ENCODE measurements around the gene ZYX.
"Not testable (repeated sequence)": the region's sequence is repeated elsewhere in the genome, so short reads cannot be mapped to it uniquely, and the experiment has no call there.

Gene ZYX

GRCh38 chr7:143416565-143417149, 35.5 kb downstream of the ZYX start:
- H3K4me3 ChIP-seq (ENCODE audit: low read depth, low read length), result no peak overlapping the region
- DNase-seq (ENCODE audit: low read depth), result peak; percentile 69
- TF ChIP-seq CTCF (conservative IDR thresholded peaks at IDR 0.05; ENCODE audit: low read depth, low read length), result peak; percentile 75

GRCh38 chr7:143417734-143418383, 36.7 kb downstream of the ZYX start:
- no peak for TF ChIP-seq CTCF (conservative IDR thresholded peaks at IDR 0.05; ENCODE audit: low read depth, low read length)
- DNase-seq (ENCODE audit: low read depth), result no peak
- no peak overlapping the region for H3K4me3 ChIP-seq (ENCODE audit: low read depth, low read length)

GRCh38 chr7:143418681-143419458, 37.7 kb downstream of the ZYX start:
- H3K4me3 ChIP-seq (ENCODE audit: low read depth, low read length), result no peak overlapping the region
- no peak for TF ChIP-seq CTCF (conservative IDR thresholded peaks at IDR 0.05; ENCODE audit: low read depth, low read length)
- DNase-seq (ENCODE audit: low read depth), result no peak

DNA sequence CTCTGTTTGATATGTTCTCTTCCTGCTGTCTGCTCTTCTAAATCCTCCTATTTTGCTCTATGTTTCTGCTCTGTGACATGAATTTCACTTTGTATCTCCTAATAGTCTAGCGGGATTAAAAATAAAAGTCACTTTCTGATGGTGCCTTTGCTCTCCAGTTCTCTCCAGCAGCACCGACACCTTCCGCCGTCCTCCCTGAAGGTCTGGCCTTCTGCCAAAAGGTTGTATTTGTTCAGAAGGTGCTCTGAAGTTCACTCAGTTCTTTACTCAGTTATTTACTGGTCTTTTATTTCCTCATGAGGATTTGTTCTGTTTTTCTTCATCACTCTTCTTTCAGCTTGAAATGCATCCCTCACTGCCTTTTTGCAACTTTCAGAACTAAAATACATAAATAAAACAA, 38.7 kb downstream of the ZYX start:
- peak; percentile 20 for DNase-seq (ENCODE audit: low read depth)
- TF ChIP-seq CTCF (conservative IDR thresholded peaks at IDR 0.05; ENCODE audit: low read depth, low read length), result no peak
- H3K4me3 ChIP-seq (ENCODE audit: low read depth, low read length), result no peak overlapping the region

DNA sequence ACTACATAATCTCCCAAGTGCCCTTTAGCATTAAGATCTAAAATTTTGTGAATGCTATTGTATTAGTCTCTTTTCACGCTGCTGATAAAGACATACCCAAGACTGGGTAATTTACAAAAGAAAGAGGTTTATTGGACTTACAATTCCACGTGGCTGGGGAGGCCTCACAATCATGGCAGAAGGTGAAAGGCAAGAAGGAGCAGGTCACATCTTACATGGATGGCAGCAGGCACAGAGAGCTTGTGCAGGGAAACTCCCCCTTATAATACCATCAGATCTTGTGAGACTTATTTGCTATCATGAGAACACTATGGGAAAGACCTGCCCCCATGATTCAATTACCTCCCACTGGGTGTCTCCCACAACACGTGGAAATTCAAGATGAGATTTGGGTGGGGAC, 39.5 kb downstream of the ZYX start:
- not testable (repeated sequence) for DNase-seq (ENCODE audit: low read depth)

DNA sequence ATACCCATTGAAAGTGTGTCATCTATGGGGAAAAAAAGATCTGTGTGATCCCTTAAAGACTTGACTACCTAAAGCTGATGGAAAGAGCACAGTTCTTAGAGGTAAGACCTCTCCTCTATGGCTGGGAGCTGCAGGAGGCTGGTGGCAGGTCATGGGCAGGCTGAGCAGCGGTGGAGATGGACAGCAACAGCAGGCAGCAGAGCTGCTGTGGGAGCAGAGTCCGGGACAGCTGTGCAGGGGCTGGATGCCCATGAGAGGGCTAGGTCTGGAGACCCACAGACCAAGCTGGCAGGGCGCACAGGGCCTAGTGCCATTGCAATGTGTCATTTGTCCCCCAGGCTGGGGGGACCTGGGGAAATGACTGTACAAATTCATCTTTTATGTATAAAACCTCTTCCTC, 40.9 kb downstream of the ZYX start:
- no peak overlapping the region for H3K4me3 ChIP-seq (ENCODE audit: low read depth, low read length)
- DNase-seq (ENCODE audit: low read depth), result no peak
- no peak for TF ChIP-seq CTCF (conservative IDR thresholded peaks at IDR 0.05; ENCODE audit: low read depth, low read length)

More for the DNA sequence above, 39.5 kb downstream of the ZYX start:
- H3K4me3 ChIP-seq (ENCODE audit: low read depth, low read length), result not testable (repeated sequence)

GRCh38 chr7:143424476-143424875, 43.3 kb downstream of the ZYX start:
- DNase-seq (ENCODE audit: low read depth), result not testable (repeated sequence)

More at GRCh38 chr7:143424476-143424875, 43.3 kb downstream of the ZYX start:
- not testable (repeated sequence) for H3K4me3 ChIP-seq (ENCODE audit: low read depth, low read length)
